ENCODE data around the gene MT1X.
"Not testable (repeated sequence)": the region's sequence is repeated elsewhere in the genome, so short reads cannot be mapped to it uniquely, and the experiment has no call there.

MT1X gene

DNA sequence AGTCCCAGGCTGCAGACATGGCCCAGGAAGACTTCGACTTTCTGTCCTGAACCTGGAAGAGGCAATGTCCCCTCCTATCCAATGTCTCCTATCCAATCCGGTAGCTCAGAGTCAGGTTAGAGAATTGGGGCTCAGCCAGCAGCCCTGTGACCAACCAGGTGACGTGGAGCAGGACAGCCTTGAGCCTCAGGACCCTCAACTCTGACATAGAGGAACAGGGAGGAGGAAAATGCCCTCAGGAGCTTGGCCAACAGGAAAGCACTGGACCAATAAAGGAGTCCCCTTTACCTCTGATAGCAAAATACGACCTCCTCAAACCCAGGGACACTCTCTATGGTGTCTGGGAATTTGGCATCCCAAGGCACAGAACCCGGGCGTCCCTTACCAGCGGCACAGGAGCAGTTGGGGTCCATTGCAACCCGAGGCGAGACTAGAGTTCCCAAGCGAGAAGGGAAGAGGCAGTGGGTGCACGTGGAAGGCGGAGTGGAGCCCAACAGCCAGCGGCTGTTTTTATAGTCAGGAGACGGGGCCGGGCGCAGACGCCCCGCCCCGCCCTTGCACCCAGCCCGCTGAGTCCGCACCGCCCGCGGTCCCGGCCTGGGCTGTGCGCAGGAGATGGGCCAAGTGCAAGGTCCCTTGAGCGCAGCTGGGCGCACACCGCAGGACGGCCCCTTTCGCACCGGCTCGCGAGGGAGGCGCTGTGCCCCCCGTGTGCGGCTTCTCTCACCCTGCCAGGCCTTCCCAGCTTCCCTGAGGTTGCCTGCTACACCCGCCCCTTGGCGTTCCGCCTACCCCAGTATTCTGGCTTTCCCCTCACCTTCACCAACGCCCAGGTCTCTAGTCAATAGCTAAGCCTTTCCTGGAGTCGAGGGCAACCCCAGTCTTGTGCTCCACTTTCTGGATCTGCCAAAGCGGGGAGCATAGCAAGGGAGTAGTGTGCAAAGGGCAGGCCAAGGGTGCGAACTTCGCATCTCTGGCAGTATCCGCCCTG, 14.4 kb upstream of the MT1X start, which contains the start of gene MT1G:
Gene MT1G (minus strand): TSS at position 485 of the 991 bp plus-strand sequence. CDS start 72 bp downstream, at position 413.
- H3K4me3 ChIP-seq (ENCODE audit: control insufficient read depth, low read depth, low read length), result no peak within 1 kb of the TSS
- TF ChIP-seq, protein P1, sequence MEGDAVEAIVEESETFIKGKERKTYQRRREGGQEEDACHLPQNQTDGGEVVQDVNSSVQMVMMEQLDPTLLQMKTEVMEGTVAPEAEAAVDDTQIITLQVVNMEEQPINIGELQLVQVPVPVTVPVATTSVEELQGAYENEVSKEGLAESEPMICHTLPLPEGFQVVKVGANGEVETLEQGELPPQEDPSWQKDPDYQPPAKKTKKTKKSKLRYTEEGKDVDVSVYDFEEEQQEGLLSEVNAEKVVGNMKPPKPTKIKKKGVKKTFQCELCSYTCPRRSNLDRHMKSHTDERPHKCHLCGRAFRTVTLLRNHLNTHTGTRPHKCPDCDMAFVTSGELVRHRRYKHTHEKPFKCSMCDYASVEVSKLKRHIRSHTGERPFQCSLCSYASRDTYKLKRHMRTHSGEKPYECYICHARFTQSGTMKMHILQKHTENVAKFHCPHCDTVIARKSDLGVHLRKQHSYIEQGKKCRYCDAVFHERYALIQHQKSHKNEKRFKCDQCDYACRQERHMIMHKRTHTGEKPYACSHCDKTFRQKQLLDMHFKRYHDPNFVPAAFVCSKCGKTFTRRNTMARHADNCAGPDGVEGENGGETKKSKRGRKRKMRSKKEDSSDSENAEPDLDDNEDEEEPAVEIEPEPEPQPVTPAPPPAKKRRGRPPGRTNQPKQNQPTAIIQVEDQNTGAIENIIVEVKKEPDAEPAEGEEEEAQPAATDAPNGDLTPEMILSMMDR (conservative IDR thresholded peaks at IDR 0.05; ENCODE audit: control insufficient read depth, insufficient read depth, low read depth, low read length), result no peak
- no peak for DNase-seq (ENCODE audit: low read depth)

DNA sequence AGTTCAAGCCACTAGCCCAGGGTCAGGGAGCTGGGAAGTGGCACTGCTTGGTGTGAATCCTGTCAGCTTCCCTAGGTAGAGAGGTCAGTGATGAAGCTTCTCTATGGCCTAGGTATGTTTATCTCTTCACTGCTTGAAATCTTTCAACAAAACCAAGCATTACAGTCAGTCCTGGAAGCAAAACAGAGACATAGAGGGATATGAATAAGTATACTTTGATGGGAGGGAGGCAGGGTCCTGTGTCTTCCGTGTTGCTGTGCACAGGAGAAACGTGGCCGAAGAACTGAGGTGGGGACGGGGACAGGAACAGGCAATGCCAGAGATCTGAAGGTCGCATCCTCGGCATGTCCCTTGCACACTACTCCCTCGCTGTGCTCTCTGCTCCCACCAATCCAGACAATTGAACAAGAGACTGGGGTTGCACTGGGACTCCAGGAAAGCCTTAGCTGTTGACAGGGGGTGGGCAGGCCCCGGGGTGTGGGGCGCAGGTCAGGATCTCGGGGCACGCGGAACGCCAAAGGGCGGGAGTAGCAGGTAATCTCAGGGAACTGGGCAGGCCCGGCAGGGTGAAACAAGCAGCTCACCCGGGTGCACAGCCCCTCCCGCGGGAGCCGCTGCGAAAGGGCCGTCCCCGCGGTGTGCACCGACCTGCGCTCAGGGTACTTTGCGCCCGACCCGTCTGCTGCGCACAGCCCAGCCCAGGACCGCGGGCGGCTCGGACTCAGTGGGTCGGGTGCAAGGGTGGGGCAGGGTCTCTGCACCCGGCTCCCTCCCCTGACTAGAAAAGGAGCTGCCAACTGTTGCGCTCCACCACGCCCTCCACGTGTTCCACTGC, 13.0 kb upstream of the MT1X start, which contains the start of gene MT1H:
Gene MT1H (plus strand): TSS at position 810 of the 835 bp plus-strand sequence. CDS start 71 bp downstream, outside the sequence.
- no peak for DNase-seq (ENCODE audit: low read depth)
- TF ChIP-seq, protein P1 (conservative IDR thresholded peaks at IDR 0.05; ENCODE audit: control insufficient read depth, insufficient read depth, low read depth, low read length), result no peak
- H3K4me3 ChIP-seq (ENCODE audit: control insufficient read depth, low read depth, low read length), result no peak within 1 kb of the TSS

DNA sequence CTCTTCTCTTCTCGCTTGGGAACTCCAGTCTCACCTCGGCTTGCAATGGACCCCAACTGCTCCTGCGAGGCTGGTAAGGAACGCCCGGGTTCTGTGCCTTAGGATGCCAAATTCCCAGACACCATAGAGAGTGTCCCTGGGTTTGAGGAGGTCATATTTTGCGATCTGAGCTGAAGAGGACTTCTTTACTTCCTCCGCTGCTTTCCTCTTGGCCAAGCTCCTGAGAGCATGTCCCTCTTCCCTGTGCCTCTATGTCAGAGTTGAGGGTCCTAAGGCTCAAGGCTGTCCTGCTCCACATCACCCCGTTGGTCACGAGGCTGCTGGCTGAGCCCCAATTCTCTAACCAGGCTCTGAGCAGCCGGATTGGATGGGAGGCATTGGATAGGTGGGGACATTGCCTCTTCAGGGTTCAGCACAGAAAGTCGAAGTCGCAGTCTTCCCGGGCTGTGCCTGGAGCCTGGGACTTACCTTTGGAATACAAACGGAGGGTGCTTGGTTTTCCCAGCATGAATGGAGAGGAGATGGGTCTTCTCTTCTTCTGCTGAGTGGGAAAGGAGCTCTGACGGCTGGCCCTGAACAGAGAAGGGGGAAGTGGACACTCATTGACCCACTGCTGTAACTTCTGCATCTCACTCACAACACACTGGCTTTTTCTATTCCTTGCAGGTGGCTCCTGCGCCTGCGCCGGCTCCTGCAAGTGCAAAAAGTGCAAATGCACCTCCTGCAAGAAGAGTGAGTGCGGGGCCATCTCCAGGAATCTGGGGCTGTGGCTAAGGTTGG, 12.2 kb upstream of the MT1X start:
- TF ChIP-seq, protein P1 (conservative IDR thresholded peaks at IDR 0.05; ENCODE audit: control insufficient read depth, insufficient read depth, low read depth, low read length), result no peak
- no peak for DNase-seq (ENCODE audit: low read depth)
- H3K4me3 ChIP-seq (ENCODE audit: control insufficient read depth, low read depth, low read length), result no peak overlapping the region

DNA sequence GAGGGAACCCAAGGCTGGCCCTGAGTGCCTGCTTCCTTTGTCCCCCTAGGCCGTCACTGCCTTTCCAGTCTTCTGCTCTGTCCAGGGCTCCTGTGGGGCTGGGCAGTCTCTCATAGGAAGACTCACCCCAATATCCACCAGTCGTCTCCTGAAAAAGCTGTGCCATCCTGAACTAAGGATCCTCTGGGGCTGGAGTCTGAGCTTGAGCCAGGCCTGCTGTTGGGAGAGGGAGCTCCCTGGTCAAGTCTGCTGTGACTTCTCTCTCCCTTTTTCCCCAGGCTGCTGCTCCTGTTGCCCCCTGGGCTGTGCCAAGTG, 11.7 kb upstream of the MT1X start:
- DNase-seq (ENCODE audit: low read depth), result no peak
- no peak overlapping the region for H3K4me3 ChIP-seq (ENCODE audit: control insufficient read depth, low read depth, low read length)
- TF ChIP-seq, protein P1 (conservative IDR thresholded peaks at IDR 0.05; ENCODE audit: control insufficient read depth, insufficient read depth, low read depth, low read length), result no peak

DNA sequence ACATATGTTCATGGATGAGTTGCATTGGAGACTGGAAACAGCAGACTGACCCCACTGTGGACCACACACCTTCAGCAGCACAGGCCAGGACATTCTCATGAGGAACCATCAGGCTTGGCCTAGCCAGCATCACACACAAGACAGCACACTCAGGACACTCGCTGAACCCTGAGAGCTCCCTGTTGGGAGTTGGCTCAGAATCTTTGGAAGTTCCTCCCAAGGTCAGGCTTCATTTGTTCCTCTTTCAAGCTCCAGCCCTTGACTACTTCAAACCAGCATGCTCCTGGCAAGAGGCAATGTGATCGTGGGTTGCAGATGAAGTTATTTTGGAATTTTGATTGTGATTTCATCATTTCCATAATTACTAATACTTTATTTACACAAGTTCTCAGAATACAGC, 10.6 kb upstream of the MT1X start:
- not testable (repeated sequence) for H3K4me3 ChIP-seq (ENCODE audit: control insufficient read depth, low read depth, low read length)
- DNase-seq (ENCODE audit: low read depth), result peak; percentile 38

DNA sequence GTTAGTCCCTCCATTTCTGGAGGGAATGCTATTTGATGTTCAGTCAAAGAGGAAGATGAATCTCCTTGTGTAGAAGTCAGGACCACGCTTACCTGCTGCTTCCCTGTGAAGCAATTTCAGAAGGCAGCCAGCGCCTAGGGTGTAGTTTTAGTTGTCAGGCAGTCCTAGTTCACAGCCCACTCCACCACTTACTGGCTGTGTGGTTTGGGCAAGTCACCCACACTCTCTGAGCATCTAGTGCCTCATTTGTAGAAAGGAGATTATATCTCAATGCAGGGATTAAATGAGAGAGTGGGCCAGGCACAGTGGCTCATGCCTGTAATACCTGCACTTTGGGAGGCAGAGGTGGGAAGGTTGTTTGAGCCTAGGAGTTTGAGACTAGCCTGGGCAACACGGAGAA, 10.1 kb upstream of the MT1X start:
- not testable (repeated sequence) for H3K4me3 ChIP-seq (ENCODE audit: control insufficient read depth, low read depth, low read length); DNase-seq (ENCODE audit: low read depth)

DNA sequence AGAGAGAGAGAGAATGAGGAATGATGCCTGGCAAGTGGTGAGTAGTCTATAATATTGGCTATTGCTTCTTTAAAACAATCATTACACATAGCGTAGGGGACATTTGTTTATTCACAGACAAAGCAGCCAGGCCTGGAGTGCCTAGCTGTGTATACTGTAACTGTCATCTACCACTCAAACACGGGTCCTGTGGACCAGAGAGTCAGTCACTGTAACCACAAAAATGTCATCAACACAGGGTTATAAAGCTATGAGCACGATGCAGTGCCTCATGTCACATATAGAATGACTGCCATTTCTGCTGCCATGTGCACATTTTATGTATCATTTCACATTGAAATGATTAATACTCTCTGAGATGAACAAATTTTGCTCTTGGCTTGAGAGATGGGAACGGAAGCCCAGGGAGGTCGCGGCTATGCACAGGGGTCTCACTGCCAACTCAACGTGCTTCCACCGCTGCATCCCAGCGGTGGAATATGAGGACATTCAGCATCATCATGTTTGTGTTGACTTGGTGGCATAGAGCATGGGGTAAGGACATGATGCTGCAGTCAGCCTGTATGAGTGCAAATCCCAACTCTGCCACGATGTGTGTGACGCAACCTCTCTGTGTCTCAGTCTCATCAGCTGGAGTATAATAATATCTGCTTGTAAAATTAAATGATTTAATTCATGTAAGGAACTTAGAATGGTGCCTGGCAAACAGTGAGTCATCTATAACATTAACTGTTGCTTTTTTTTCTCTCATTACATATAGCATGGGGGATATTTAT, 9.3 kb upstream of the MT1X start:
- TF ChIP-seq, protein P1 (conservative IDR thresholded peaks at IDR 0.05; ENCODE audit: control insufficient read depth, insufficient read depth, low read depth, low read length), result no peak
- H3K4me3 ChIP-seq (ENCODE audit: control insufficient read depth, low read depth, low read length), result no peak overlapping the region
- DNase-seq (ENCODE audit: low read depth), result peak; percentile 26
